Pulmonary artery endothelial cell (primary cell): Measurements from ENCODE around the gene PSMD12. TPM values are rescaled to one million over a fixed set of nuclear protein-coding genes. Genes with fewer than 3 reads are reported as not detected.
"Not testable (repeated sequence)": the region's sequence is repeated elsewhere in the genome, so short reads cannot be mapped to it uniquely, and the experiment has no call there.

ENCODE experiments used
- DNase-seq: peaks from one replicate; pipeline ENCODE4 v3.0.0-alpha.2; 2011; ENCODE audit warnings: low read depth, low spot score
- total RNA-seq: library from RNA; depleted of rRNA; stranded (reverse); fragments of >200 nt; gene quantifications from 2 replicates; pipeline ENCODE4 v1.2.3, GENCODE V29; 2014

PSMD12 gene
- total RNA-seq, 1 donor from 2014 or later = 36.9 TPM

DNA sequence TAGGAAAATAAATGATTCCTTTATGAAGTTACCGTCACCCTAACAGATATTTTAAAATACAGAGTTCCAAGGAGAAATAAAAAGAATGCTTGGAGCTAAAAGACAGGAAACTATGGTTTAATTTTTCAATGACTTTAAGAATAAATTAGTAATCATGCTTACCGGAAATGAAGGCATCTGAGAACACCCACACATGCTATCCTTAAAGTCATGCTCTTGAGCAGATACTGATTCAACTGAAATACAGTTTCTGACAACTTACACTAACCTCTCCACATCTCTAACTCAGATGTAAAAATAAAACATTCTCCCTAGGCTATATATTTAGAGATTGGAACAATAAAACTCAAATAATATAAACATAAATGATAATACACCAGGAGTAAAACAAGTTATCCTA, 7.8 kb downstream of the PSMD12 start:
- DNase-seq = no peak

DNA sequence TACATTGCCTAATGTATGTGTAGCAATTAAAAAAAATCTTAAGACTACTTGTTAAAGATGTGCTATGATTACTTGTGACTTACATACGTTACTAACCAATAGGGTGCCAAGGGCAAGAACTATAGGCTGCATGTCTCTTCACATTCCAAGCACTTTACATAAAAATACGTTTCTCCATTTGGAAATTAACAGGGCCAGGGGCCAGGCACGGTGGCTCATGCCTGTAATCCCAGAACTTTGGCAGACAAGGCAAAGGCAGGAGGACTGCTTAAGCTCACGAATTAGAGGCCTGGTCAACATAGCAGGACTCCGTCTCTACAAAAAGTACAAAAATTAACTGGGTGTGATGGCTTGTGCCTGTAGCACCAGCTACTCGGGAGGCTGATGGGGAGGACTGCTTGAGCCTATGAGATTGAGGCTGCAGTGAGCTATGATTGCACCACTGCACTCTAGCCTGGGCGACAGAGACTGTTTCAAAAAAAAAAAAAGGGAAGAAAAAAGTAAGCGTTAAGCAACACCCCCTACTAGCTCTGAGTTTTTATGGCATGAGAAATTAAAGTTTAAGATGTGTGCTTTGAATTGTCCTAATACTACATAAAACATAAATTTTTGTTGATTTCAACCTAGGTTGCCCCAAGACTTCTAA, 12.3 kb downstream of the PSMD12 start:
- DNase-seq = no peak

DNA sequence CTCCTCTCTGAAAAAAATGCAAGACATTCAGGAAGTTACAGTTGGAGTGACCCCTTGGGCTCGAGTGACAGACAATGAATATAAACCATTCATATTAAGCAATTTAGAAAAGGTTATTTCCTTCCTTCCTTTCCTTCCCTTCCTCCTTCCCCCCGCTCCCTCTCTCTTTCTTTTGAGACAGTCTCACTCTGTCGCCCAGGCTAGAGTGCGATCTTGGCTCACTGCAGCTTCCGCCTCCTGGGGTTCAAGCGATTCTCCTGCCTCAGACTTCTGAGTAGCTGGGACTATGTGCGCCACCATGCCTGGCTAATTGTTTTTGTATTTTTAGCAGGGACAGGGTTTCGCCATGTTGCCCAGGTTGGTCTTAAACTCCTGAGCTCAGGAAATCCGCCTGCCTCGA, 13.2 kb downstream of the PSMD12 start:
- DNase-seq = no peak

DNA sequence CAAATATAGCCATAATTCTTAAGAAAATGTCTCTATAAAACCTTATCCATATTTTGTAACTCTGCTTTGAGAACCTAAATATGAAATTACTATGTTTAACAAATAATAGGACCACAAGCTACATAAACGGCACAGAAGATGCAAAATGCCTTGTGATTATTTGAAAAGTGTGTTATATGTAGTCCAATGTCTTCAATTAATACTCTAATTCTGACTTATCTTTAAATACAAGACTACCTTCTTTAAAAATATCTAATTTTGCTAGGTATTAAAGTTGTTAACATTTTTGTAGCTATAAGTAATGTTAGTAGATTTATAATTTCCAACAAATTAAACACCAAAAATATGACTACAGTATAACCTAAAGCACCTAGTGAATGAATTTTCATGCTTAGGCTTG, 17.0 kb downstream of the PSMD12 start:
- no peak for DNase-seq

DNA sequence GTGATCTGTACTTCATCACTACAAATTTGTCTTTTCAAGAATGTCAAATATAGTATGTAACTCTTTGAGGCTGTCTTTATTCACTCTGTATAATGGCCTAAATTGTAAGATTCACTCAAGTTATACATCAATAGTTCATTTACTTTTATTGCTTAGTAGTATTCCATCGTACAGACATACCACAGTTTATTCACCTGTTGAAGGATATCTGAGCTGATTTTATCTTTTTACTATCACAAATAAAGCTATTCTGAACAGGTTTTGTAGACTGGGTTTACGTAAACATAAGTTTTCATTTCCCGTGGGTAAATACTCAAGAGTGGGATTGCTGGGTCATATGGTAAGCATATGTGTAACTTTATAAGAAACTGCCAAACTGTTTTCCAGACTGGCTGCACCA, 18.6 kb downstream of the PSMD12 start:
- DNase-seq = no peak

DNA sequence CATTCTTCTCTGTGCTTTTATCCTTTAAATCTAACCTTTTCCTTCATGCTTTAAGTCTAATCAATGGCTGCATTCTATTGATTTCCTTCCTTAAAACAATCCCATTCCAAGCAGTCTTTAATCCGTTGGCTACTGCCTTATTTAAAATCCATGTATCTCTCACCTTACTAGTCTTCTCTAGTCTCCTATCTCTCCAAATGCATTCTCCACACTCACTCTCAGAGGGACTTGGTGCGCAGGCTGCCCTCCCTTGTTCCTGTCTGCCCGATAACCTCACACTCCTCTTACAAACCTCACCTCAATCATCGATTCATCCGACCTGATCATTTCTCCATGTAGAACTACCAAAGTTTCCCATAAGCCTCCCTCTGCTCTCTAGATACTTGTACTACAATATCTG, 23.1 kb downstream of the PSMD12 start:
- DNase-seq = no peak

DNA sequence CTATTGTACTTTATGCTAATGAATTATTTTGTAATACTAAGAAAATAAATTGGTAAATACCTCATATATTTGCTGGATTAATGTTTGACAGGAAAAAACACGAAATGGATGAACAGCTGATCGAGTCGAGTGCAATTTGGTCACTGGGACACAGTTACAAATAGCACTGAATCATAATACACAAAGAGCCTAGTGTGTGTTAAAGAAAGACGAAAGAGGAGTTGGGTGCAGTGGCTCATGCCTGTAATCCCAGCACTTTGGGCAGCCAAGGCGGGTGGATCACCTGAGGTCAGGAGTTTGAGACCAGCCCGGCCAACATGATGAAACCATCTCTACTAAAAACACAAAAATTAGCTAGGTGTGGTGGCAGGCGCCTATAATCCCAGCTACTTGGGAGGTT, 28.0 kb downstream of the PSMD12 start:
- DNase-seq = not testable (repeated sequence)

DNA sequence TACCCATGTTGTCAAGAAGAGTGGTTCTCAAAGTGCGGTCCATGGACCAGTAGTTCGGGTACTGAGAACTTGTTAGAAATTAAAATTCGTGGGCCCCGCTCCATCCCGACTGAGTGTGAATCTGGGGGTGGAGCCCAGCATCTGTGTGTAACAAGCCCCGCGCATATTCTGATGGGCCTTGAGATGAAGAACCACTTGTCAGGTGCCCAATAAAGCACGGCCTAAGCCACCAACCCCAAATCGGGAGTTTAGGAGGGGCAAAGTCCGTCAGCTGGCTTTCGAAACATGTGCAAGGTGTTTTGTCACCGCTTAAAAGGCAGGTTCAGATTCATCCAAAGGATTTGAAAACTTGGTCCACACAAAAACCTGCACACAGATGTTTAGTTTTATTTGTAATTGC, 29.5 kb downstream of the PSMD12 start:
- no peak for DNase-seq

DNA sequence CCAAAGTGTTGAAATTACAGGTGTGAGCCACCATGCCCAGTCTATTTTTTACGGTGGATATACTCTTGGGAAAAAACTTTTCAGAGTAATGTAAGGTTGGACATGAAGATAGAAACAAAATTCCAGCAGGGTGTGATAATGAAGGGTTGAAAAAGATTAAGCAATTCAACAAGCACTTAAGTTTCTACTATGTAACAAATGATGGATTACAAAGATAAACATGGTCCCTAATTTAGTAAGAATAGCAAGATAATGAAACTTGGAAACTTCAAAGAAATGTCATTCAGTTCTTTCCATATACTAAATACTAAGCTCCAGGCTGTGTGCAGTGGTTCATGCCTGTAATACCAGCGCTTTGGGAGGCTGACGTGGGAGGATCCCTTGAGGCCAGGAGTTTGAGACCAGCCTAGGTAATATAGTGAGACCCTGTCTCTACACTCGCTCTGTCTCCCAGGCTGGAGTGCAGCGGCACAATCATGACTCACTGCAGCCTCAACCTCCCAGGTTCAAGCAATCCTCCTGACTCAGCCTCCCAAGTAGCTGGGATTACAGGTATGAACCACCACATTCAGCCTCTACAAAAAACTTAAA, 31.0 kb downstream of the PSMD12 start:
- DNase-seq = no peak

DNA sequence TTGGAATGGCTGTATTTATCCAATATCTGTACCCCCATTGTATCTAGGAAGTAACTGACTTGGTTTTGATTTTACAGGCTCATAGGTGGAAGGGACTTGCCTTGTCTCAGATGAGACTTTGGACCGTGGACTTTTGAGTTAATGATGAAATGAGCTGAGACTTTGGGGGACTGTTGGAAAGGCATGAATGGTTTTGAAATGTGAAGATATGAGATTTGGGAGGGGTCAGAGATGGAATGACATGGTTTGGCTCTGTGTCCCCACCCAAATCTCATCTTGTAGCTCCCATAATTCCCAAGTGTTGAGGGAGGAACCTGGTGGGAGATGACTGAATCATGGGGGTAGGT, 34.2 kb downstream of the PSMD12 start:
- DNase-seq = not testable (repeated sequence)

DNA sequence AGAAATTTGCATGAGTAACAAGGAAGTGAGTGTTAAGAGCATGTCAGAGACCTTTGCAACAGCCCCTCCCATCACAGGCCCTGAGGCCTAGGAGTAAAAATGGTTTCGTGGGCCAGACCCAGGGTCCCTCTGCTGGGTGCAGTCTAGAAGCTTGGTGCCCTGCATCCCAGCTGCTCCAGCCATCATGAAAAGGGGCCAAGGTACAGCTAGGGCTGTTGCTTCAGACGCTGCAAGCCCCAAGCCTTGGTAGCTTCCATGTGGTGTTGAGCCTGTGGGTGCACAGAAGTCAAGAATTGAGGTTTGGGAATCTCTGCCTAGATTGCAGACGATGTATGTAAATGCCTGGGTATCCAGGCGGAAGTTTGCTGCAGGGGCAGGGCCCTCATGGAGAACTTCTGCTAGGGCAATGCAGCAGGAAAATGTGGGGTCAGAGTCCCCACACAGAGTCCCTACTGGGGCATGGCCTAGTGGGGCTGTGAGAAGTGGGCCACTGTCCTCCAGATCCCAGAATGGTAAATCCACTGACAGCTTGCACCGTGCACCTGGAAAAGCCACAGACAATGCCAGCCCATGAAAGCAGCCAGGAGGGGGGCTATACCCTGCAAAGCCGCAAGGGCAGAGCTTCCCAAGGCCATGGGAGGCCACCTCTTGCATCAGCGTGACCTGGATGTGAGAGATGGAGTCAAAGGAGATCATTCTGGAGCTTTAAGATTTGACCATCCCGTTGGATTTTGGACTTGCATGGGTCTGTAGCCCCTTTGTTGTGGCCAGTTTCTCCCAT, 34.8 kb downstream of the PSMD12 start:
- not testable (repeated sequence) for DNase-seq

DNA sequence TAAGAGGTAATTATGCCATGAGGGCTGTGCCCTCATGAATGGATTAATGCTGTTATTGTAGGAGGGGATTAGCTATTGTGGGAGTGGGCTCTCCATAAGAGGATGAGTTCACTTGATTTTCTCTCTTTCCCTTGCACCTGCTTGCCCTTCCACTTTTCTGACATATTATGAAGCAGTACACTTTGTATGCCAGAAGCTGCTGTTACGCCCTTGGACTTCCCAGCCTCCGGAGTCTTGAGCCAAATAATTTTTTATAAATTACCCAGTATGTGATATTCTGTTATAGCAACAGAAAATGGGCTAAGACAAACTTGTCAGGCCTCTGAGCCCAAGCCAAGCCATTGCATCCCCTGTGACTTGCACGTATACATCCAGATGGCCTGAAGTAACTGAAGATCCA, 38.4 kb downstream of the PSMD12 start:
- no peak for DNase-seq

DNA sequence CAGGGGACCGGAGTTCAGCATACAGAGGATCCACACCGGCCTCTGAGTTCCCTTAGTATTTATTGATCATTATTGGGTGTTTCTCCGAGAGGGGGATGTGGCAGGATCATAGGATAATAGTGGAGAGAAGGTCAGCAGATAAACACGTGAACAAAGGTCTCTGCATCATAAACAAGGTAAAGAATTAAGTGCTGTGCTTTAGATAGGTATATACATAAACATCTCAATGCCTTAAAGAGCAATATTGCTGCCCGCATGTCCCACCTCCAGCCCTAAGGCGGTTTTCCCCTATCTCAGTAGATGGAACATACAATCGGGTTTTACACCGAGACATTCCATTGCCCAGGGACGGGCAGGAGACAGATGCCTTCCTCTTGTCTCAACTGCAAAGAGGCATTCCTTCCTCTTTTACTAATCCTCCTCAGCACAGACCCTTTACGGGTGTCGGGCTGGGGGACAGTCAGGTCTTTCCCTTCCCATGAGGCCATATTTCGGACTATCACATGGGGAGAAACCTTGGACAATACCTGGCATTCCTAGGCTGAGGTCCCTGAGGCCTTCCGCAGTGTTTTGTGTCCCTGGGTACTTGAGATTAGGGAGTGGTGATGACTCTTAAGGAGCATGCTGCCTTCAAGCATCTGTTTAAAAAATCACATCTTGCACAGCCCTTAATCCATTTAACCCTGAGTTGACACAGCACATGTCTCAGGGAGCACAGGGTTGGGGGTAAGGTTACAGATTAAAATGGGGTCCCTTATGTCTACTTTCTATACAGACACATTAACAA, 39.2 kb downstream of the PSMD12 start:
- not testable (repeated sequence) for DNase-seq

DNA sequence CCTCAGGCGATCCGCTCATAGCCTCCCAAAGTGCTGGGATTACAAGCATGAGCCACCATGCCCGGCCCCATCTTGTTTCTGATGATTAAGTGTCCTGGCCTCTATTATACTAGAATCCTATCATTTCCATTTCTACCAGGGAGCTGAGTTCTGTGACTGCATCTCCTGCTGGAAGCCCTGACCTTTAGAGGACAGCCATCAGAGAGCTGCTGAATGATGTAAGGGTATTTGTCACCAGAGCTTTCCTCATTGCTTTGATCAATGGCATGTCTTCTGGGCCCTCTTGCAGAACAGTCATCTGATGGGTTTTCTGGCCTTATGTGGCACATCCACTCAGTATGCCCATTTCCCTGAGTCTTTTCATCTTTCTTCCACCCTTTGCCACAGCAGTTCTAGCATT, 39.9 kb downstream of the PSMD12 start:
- no peak for DNase-seq

DNA sequence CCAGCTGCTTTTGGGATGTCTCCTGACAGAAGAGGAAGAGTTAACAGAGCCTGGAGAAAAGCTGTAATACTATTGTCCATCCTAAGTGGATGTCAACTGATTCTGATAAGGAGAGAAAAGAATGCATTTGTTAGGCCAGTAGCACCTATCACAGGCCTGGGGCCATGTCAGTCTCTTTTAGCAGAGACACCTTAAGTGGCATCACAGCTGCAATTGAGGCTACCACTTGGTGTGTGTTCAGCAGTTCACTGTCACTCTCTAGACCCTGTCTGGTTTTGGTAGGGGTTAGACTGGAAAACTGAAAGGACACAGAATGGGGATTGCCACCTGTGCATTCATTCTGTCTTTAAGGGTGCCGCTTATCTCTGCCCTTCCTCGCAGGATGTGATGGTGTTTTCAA, 42.0 kb downstream of the PSMD12 start:
- no peak for DNase-seq

DNA sequence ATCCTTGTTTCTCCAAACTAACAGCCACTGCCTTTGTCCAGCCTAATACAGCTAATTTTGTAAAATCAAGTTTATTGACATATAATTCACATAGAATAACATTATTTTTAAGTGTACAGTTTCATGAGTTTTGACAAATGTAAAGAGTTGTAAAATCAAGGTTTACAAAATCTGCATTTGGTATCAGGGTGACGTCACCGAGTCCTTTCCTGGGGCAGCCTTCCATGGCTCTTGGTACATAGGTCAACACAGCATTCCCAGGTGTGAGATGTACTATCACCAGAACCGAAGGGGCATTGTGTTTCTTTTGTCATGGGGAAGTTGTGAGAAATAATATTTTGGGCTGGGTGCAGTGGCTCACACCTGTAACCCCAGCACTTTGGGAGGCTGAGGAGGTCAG, 42.9 kb downstream of the PSMD12 start:
- DNase-seq = no peak

DNA sequence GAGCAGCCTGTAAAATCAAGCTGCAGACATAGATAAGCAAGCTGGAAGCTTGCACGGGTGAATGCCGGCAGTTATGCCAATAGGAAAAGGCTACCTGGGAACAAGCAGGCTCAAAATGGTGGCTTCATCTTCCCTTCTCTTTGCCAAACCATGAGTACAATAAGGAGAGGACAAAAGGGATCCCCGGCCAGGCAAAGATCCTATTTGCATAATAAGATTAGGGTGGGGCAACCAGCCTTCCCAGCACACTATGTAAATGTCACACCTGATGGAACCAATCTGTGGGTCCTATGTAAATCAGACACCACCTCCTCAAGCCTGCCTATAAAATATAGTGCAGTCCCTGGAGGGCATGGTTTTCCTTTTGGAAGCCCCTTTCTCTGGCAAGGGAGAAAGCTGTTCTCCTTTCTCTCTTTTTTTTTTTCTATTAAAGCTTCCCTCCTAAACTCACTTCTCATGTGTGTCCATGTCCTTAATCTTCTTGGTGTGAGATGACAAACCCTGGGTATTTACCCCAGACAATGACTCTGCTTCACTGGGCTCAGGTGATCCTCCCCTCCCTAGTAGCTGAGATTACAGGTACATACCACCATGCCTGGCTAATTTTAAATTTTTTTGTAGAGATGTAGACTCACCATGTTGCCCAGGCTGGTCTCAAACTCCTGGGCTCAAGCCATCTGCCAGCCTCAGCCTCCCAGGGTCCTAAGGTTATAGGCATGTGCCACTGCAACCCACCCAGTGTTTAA, 44.2 kb downstream of the PSMD12 start:
- no peak for DNase-seq

DNA sequence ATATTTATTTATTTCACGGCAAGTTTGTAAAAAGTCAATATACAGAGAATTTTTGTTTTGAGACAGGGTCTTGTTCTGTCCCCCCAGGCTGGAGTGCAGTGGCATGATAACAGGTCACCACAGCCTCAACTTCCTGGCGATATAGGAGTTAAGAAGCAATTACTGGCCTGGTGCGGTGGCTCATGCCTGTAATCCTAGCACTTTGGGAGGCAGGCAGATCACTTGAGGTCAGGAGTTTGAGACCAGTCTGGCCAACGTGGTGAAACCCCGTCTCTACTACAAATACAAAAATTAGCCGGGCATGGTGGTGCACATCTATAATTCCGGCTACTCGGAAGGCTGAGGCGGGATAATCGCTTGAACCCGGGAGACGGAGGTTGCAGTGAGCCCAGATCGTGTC, 44.9 kb downstream of the PSMD12 start:
- not testable (repeated sequence) for DNase-seq

DNA sequence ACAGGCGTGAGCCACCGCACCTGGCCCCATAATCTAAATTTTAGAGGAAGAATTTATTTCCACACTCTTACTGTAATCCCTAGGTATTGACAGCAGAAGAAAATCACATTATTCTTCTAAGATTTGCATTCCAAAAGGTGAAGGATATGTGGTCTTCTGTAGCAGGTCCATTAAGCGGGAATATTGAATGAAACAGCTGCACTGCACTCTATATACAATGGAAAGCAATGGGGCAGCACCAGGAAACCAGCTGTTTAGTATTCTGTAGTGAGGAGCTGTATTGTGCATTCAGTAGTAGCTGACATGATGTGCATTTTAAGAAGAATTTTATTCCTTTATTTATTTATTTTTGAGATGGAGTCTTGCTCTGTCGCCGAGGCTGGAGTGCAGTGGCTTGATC, 49.6 kb downstream of the PSMD12 start:
- no peak for DNase-seq

DNA sequence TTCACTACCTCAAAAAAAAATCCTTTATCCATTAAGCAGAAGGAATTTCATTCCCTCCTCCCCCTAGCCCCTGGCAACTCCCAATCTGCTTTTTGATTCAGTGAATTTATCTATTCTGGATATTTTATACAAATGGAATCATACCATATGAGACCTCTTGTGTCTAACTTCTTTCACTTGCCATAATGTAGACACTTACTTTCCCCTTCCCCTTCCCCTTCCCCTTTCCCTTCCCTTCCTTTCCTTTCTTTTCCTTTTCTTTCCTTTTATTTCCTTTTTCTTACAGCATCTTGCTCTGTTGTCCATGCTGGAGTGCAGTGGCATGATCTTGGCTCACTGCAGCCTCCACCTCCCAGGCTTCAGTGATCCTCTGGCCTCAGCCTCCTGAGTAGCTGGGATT, 50.5 kb downstream of the PSMD12 start:
- DNase-seq = no peak

DNA sequence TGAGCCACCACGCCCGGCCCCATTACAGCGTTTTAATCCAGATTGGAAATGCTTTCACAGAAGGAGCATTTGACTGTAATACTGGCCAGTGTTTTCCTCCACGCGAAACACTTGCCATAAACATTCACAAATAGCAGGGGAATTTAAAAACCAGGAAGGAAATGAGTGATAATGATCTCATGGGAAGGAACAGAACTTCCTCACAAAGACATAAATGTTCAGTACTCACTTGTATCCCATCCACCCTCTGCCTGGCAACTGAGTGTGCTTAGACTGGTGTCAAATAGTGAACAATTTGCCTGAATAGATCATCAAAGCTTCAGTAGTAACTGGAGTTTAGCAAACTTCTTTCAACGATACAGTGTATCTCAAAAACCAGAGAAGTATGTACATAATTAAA, 54.1 kb downstream of the PSMD12 start:
- DNase-seq = peak; percentile 22
